PC-9 (cell line): ENCODE data around the gene RPL7A.

ENCODE experiments used
- EZH2 ChIP-seq: fragments of 200-600 bp; sonication (generic); IDR thresholded peaks from 2 replicates; pipeline ENCODE4 v1.8.0; 2017; ENCODE audit warnings: antibody characterized with exemption, low read depth
- TF ChIP-seq, protein P1 (sequence below): fragments of 200-600 bp; sonication (generic); conservative IDR thresholded peaks from 2 replicates; pipeline ENCODE4 v1.6.1; 2017; ENCODE audit warnings: mixed run types, antibody characterized with exemption, mild to moderate bottlenecking, moderate library complexity

DNA sequence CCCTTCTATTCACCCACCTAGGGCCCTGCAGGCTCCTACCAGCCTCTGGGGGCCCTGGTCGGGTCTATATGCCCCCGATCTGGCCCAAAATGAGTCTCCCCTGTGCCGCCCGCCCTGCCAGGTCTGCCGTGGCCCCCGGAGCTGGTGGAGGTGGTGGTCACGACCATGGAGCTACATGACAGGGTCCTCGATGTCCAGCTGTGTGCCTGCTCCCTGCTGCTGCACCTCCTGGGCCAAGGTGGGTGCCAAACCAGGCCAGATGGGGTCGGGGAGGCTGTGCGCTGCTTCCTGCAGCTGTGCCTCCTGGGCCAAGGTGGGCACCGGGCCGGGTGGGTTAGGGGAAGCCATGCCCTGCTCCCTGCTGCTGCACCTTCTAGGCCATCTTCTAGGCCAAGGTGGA, 52.3 kb downstream of the RPL7A start:
- TF ChIP-seq, protein P1, sequence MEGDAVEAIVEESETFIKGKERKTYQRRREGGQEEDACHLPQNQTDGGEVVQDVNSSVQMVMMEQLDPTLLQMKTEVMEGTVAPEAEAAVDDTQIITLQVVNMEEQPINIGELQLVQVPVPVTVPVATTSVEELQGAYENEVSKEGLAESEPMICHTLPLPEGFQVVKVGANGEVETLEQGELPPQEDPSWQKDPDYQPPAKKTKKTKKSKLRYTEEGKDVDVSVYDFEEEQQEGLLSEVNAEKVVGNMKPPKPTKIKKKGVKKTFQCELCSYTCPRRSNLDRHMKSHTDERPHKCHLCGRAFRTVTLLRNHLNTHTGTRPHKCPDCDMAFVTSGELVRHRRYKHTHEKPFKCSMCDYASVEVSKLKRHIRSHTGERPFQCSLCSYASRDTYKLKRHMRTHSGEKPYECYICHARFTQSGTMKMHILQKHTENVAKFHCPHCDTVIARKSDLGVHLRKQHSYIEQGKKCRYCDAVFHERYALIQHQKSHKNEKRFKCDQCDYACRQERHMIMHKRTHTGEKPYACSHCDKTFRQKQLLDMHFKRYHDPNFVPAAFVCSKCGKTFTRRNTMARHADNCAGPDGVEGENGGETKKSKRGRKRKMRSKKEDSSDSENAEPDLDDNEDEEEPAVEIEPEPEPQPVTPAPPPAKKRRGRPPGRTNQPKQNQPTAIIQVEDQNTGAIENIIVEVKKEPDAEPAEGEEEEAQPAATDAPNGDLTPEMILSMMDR, result no peak
- TF ChIP-seq EZH2, result no peak
